HL-60 (cell line): Measurements from ENCODE around the gene EHBP1.

Source experiments
- DNase-seq, 2 experiments: peaks; one replicate each; pipeline ENCODE4 v3.0.0-alpha.2; 2010 to 2020; ENCODE audit warnings: low read depth in 1 of 2, low spot score in 1 of 2
- H3K27ac ChIP-seq: fragments of 250-450 bp; sonication (Bioruptor Pico); replicated peaks from 2 replicates; pipeline ENCODE4 v1.5.1; 2020; ENCODE audit warnings: mild to moderate bottlenecking, moderate library complexity
- H3K27me3 ChIP-seq: fragments of 250-450 bp; sonication (Bioruptor Pico); 2 replicates; pipeline ENCODE4 v1.5.1; 2021; ENCODE audit warnings: mild to moderate bottlenecking, moderate library complexity; ENCODE audit not compliant: insufficient read depth, poor library complexity, severe bottlenecking
- H3K4me3 ChIP-seq: replicated peaks from 2 replicates; pipeline ENCODE4 v1.5.1; 2011; ENCODE audit warnings: mild to moderate bottlenecking, control low read depth, low read length; ENCODE audit not compliant: insufficient read depth
- CTCF ChIP-seq: IDR thresholded peaks from one replicate; pipeline ENCODE4 v1.5.1; 2011; ENCODE audit warnings: low read length, control low read depth, inconsistent platforms; ENCODE audit not compliant: insufficient read depth
- GABPA ChIP-seq: IDR thresholded peaks from 2 replicates; pipeline ENCODE4 v1.6.1; 2012; ENCODE audit warnings: low read depth
- POLR2AphosphoS5 ChIP-seq: IDR thresholded peaks from 2 replicates; pipeline ENCODE4 v1.6.1; 2012; ENCODE audit warnings: low read depth
- REST ChIP-seq: IDR thresholded peaks from 2 replicates; pipeline ENCODE4 v1.6.1; 2012; ENCODE audit warnings: low read depth; ENCODE audit not compliant: insufficient replicate concordance
- SPI1 ChIP-seq: IDR thresholded peaks from 2 replicates; pipeline ENCODE4 v1.6.1; 2012; ENCODE audit warnings: low read depth, mild to moderate bottlenecking, borderline replicate concordance

Gene EHBP1

GRCh38 chr2:62854600-62855514, 149.3 kb downstream of the EHBP1 start:
- no peaks in the 10 kb centered on the region for H3K27me3 ChIP-seq
- no peak for DNase-seq
- no peak for TF ChIP-seq GABPA
- no peak for TF ChIP-seq SPI1
- TF ChIP-seq CTCF: no peak
- H3K4me3 ChIP-seq: no peak overlapping the region
- no peak overlapping the region for H3K27ac ChIP-seq

GRCh38 chr2:62856228-62857040, 150.9 kb downstream of the EHBP1 start:
- H3K4me3 ChIP-seq: no peak overlapping the region
- no peak overlapping the region for H3K27ac ChIP-seq
- no peak for TF ChIP-seq POLR2AphosphoS5
- no peak for TF ChIP-seq SPI1
- TF ChIP-seq REST: no peak
- TF ChIP-seq GABPA: no peak
- TF ChIP-seq CTCF: no peak
- DNase-seq: no peak
- no peaks in the 10 kb centered on the region for H3K27me3 ChIP-seq

- no peak for TF ChIP-seq REST
- no peaks in the 10 kb centered on the region for H3K27me3 ChIP-seq
- no peak overlapping the region for H3K27ac ChIP-seq
- DNase-seq: no peak
- no peak overlapping the region for H3K4me3 ChIP-seq
Measured at GRCh38 chr2:62857139-62857931, 151.8 kb downstream of the EHBP1 start.
